Stimulated activated naive CD8-positive, alpha-beta T cell treated with anti-CD3 and anti-CD28 coated beads, Interleukin-15, Interleukin-2, amounts not matched to agents 100 ng/mL and 50 ng/mL, for 24 hours (primary cell): Measurements from ENCODE around the gene KDELR1.
"Not testable (repeated sequence)": the region's sequence is repeated elsewhere in the genome, so short reads cannot be mapped to it uniquely, and the experiment has no call there.

Experiments
- H3K27ac Mint-ChIP-seq: one replicate; pipeline ENCODE4 v1.8.0; 2021; ENCODE audit warnings: mild to moderate bottlenecking, mixed read lengths
- H3K27me3 Mint-ChIP-seq: one replicate; pipeline ENCODE4 v1.8.0; 2021; ENCODE audit warnings: mixed read lengths
- H3K36me3 Mint-ChIP-seq: one replicate; pipeline ENCODE4 v1.8.0; 2021; ENCODE audit warnings: low read depth, mixed read lengths
- H3K4me1 Mint-ChIP-seq: one replicate; pipeline ENCODE4 v1.8.0; 2021; ENCODE audit warnings: low read depth, mixed read lengths
- H3K4me3 Mint-ChIP-seq: one replicate; pipeline ENCODE4 v1.8.0; 2021; ENCODE audit warnings: mild to moderate bottlenecking, mixed read lengths
- H3K9me3 Mint-ChIP-seq: one replicate; pipeline ENCODE4 v1.8.0; 2021; ENCODE audit warnings: mixed read lengths

KDELR1 gene

DNA sequence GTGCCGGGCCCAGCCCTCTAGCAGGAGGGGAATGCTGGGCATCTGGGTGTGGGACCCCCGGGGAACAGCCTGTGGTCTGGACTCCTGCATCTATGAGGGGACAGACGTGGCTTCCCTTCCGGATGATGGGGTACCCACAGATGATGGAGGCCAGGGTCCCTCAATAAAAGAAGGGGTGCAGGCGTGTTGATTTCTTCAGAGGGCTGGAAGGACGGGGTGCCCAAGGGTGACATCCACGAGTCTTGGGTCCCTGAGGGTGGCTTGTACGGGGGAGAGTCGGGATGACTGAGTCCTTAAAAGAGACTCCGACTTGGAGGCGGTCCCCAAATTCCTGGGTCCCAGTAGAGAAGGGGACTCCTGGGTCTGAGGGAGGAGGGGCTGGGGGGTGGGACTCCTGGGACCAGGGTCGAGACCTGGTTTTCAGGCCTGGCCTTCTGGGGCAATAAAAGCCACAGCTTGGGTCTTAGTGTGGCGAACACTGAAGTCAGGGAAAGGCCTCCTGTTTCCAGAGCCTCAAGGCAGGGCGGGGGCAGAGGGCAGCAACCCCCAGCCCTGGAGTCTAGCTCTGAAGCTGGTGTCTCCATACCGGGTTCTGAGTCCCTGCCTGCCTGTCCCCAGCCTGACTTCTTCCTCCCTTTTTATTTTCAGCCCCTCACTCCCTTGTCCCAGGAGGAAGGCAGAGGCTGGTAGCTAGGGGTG, 1.7 kb upstream of the KDELR1 start:
- peaks cover 36% of the 10 kb centered on the region for H3K27me3 Mint-ChIP-seq
- peaks cover 17% of the 10 kb centered on the region for H3K4me1 Mint-ChIP-seq
- H3K9me3 Mint-ChIP-seq = no peaks in the 10 kb centered on the region
- H3K4me3 Mint-ChIP-seq = no peak overlapping the region
- H3K36me3 Mint-ChIP-seq = peaks cover 8% of the 10 kb centered on the region
- H3K27ac Mint-ChIP-seq = no peak overlapping the region

- H3K4me3 Mint-ChIP-seq, H3K9me3 Mint-ChIP-seq, H3K27ac Mint-ChIP-seq, H3K4me1 Mint-ChIP-seq: not testable (repeated sequence)
- Mint-ChIP-seq H3K27me3 (peaks cover 27% of the 10 kb centered on the region), H3K36me3 (peaks cover 18% of the 10 kb centered on the region)
These were observed 624 bp upstream of the KDELR1 start for GRCh38 chr19:48392006-48392344.

DNA sequence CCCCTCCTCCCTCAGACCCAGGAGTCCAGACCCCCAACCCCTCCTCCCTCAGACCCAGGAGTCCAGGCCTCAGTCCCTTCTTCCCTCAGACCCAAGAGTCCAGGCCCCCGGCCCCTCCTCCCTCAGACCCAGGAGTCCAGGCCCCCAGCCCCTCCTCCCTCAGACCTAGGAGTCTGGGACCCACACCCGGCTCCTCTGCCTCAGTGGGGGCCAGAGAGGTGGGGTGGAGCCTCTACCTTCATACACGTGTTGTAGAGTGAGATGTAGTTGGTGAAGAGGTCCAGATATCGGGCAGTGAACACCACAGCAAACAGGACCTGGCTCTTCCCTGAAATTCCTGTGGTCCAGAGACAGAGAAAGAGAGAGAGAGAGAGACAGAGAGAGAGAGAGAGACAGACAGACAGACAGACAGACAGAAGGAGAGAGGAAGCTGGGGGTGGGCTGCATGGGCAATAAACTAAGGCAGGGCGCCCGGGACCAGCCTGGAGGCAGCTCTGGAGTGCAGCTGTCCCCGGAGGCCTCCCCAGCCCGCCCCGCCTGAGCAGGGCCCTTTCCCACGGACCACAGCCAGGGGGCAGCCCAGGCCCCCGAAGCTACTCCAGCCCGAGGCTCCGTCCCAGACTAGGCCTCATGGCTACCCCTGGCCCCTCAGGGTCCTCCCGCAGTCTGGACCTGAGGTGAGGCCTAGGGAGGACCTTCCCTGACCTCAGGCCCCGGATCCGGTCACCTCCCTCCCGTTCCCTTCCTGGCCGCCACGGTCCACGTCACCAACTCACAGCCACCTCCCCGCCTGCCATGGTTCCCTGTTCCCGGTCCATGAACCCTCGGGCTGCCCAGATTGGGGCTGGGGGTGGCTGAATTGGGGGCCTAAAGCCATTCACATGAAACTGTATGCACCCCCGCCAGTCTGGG, 907 bp downstream of the KDELR1 start:
- Mint-ChIP-seq H3K27me3 (peaks cover 20% of the 10 kb centered on the region), H3K4me1 (peaks cover 5% of the 10 kb centered on the region), H3K27ac (peak overlapping the region; percentile 98), H3K4me3 (peak overlapping the region; percentile 89), H3K36me3 (peaks cover 24% of the 10 kb centered on the region), H3K9me3 (no peaks in the 10 kb centered on the region)

DNA sequence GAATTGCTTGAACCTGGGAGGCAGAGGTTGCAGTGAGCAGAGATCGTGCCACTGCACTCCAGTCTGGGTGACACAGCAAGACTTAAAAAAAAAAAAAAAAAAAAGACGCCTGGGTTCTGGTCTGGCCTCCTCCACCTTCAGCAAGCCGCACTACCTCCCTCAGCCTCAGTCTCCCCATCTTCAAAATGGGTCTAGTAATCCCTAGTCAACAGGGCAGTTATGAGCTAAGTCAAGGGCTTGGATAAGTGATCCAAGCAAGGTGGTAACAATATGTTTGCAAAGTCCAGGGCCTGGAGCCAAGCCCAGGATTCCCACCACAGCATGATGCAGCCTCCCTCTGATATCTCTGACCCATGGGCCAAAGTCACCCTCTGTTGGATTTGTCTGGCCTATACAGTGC, 4.4 kb downstream of the KDELR1 start:
- Mint-ChIP-seq H3K27me3 (no peaks in the 10 kb centered on the region), H3K27ac (no peak overlapping the region), H3K9me3 (no peaks in the 10 kb centered on the region), H3K36me3 (peaks cover 52% of the 10 kb centered on the region), H3K4me1 (no peaks in the 10 kb centered on the region), H3K4me3 (no peak overlapping the region)

DNA sequence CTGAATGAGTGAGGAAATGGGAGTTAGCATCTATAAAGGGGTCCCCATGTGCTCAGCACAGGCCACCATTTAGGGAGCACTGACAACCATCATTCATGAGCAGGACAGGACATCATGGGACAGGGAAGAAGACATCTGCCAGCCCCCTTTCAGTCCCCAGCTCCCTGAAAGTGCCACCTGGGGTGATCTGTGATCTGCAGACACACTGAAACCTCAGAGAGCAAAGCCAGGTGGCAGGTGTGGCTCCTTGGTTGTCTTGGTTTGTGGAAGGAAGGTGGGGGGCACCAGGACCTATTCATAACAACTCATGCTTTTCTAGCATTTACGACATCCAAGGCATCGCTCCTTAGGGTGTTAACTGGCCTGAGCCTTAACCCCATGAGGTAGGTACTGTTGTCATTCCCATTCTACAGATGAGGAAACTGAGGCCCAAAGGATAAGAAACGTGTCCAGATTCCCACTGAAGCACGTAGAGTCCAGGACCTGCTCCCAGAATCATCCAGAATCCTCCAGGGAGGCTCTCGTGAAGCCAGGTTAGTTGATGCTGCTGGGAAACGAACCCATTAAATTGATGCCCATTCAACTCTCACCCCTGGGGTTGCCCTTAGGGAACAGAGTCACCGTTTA, 5.8 kb downstream of the KDELR1 start:
- Mint-ChIP-seq H3K27me3 (no peaks in the 10 kb centered on the region), H3K4me1 (no peaks in the 10 kb centered on the region), H3K4me3 (no peak overlapping the region), H3K9me3 (no peaks in the 10 kb centered on the region), H3K27ac (no peak overlapping the region), H3K36me3 (peaks cover 57% of the 10 kb centered on the region)

DNA sequence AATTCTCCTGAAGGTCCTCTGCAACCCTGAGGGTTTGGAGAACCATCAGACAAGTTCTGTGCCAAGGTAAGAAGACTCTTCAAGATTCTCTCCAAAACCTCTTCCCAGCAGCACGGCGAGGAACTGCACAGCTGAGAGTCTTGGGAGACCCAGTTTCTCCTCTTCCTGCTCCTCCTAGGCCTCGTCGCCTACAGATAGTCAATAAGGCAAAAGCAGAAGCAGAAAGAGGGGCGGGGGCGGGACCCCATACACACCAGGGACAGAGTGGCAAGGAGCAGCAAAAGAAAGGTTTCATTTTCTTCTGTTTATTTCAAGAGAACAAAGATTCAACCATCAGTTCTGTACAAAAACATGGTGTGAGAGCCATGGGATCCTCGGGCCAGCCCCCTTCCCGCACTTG, 9.1 kb downstream of the KDELR1 start:
- H3K4me3 Mint-ChIP-seq = no peak overlapping the region
- H3K4me1 Mint-ChIP-seq = no peaks in the 10 kb centered on the region
- H3K9me3 Mint-ChIP-seq = no peaks in the 10 kb centered on the region
- no peaks in the 10 kb centered on the region for H3K27me3 Mint-ChIP-seq
- peaks cover 42% of the 10 kb centered on the region for H3K36me3 Mint-ChIP-seq
- H3K27ac Mint-ChIP-seq = no peak overlapping the region

- peaks cover 36% of the 10 kb centered on the region for H3K36me3 Mint-ChIP-seq
These were observed 10.0 kb downstream of the KDELR1 start for GRCh38 chr19:48381178-48381950.

GRCh38 chr19:48379058-48379457, 12.3 kb downstream of the KDELR1 start:
- H3K4me3 Mint-ChIP-seq = no peak overlapping the region
- H3K27me3 Mint-ChIP-seq = no peaks in the 10 kb centered on the region
- H3K9me3 Mint-ChIP-seq = no peaks in the 10 kb centered on the region
- no peaks in the 10 kb centered on the region for H3K4me1 Mint-ChIP-seq
- H3K36me3 Mint-ChIP-seq = peaks cover 22% of the 10 kb centered on the region
- no peak overlapping the region for H3K27ac Mint-ChIP-seq

More at GRCh38 chr19:48381178-48381950, 10.0 kb downstream of the KDELR1 start:
- Mint-ChIP-seq H3K4me3 (no peak overlapping the region), H3K27me3 (no peaks in the 10 kb centered on the region), H3K9me3 (no peaks in the 10 kb centered on the region), H3K27ac (no peak overlapping the region), H3K4me1 (no peaks in the 10 kb centered on the region)

DNA sequence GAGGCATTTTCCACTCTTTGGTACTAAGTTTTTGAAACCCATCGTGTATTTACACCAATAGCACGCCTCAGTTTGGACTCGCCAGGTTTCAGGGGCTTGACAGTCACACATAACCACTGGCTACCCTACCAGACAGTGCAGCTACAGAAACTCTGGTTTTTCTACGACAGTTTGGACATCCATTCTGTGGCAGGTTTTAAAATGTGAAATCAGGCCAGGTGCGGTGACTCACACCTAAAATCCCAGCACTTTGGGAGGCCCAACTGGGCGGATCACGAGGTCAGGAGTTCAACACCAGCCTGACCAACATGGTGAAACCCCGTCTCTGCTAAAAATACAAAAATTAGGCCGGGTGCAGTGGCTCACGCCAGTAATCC, 13.2 kb downstream of the KDELR1 start:
- Mint-ChIP-seq H3K4me1 (no peaks in the 10 kb centered on the region), H3K36me3 (peaks cover 15% of the 10 kb centered on the region), H3K27me3 (no peaks in the 10 kb centered on the region), H3K4me3 (no peak overlapping the region), H3K9me3 (no peaks in the 10 kb centered on the region), H3K27ac (no peak overlapping the region)

DNA sequence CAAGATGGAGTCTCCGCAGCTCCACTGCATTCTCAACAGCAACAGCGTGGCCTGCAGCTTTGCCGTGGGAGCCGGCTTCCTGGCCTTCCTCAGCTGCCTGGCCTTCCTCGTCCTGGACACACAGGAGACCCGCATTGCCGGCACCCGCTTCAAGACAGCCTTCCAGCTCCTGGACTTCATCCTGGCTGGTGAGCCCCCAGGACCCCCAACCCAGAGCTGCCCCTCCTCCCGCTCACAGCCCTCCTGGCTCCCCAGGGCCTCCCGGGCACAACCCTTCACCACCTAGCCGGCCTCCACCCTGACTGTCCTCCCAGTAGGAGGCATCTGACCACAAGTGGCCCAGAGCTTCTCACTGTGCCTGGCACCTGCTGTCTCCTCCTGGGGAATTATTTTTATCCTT, 17.8 kb downstream of the KDELR1 start:
- Mint-ChIP-seq H3K27me3 (no peaks in the 10 kb centered on the region), H3K4me1 (no peaks in the 10 kb centered on the region), H3K9me3 (no peaks in the 10 kb centered on the region), H3K27ac (no peak overlapping the region), H3K36me3 (no peaks in the 10 kb centered on the region), H3K4me3 (no peak overlapping the region)

GRCh38 chr19:48372904-48373303, 18.4 kb downstream of the KDELR1 start:
- Mint-ChIP-seq H3K4me1 (no peaks in the 10 kb centered on the region), H3K27me3 (no peaks in the 10 kb centered on the region), H3K27ac (no peak overlapping the region), H3K36me3 (no peaks in the 10 kb centered on the region), H3K9me3 (no peaks in the 10 kb centered on the region), H3K4me3 (no peak overlapping the region)

- H3K4me1 Mint-ChIP-seq = not testable (repeated sequence)
These were observed 19.6 kb downstream of the KDELR1 start for GRCh38 chr19:48371771-48372170.

GRCh38 chr19:48371367-48371766, 20.0 kb downstream of the KDELR1 start:
- H3K36me3 Mint-ChIP-seq = no peaks in the 10 kb centered on the region
- no peaks in the 10 kb centered on the region for H3K9me3 Mint-ChIP-seq
- no peaks in the 10 kb centered on the region for H3K4me1 Mint-ChIP-seq
- no peak overlapping the region for H3K27ac Mint-ChIP-seq
- no peak overlapping the region for H3K4me3 Mint-ChIP-seq
- H3K27me3 Mint-ChIP-seq = no peaks in the 10 kb centered on the region

More at GRCh38 chr19:48371771-48372170, 19.6 kb downstream of the KDELR1 start:
- not testable (repeated sequence) for H3K27me3 Mint-ChIP-seq, H3K9me3 Mint-ChIP-seq, H3K36me3 Mint-ChIP-seq, H3K4me3 Mint-ChIP-seq, H3K27ac Mint-ChIP-seq

GRCh38 chr19:48370955-48371354, 20.4 kb downstream of the KDELR1 start:
- no peak overlapping the region for H3K27ac Mint-ChIP-seq
- H3K9me3 Mint-ChIP-seq = no peaks in the 10 kb centered on the region
- H3K4me3 Mint-ChIP-seq = no peak overlapping the region
- no peaks in the 10 kb centered on the region for H3K4me1 Mint-ChIP-seq
- H3K27me3 Mint-ChIP-seq = no peaks in the 10 kb centered on the region
- H3K36me3 Mint-ChIP-seq = no peaks in the 10 kb centered on the region

- no peaks in the 10 kb centered on the region for H3K9me3 Mint-ChIP-seq
- no peak overlapping the region for H3K4me3 Mint-ChIP-seq
- no peaks in the 10 kb centered on the region for H3K36me3 Mint-ChIP-seq
- H3K27me3 Mint-ChIP-seq = peaks cover 1% of the 10 kb centered on the region
- H3K27ac Mint-ChIP-seq = no peak overlapping the region
- peaks cover 9% of the 10 kb centered on the region for H3K4me1 Mint-ChIP-seq
These were observed 22.4 kb downstream of the KDELR1 start for GRCh38 chr19:48368936-48369335.
